ENCODE measurements around the gene CFAP77.

Gene CFAP77

GRCh38 chr9:132606066-132606465 is 196.1 kb downstream of the CFAP77 start:
- DNase-seq, result no peak

GRCh38 chr9:132609184-132609583 is 199.2 kb downstream of the CFAP77 start:
- DNase-seq, result no peak

- DNase-seq, result no peak
Observed at GRCh38 chr9:132609829-132610228, 199.8 kb downstream of the CFAP77 start.

- no peak for DNase-seq
Observed at GRCh38 chr9:132610661-132611060, 200.7 kb downstream of the CFAP77 start.

- no peak for DNase-seq
Observed at GRCh38 chr9:132614324-132614723, 204.3 kb downstream of the CFAP77 start.

- no peak for DNase-seq
Observed at GRCh38 chr9:132615774-132616173, 205.8 kb downstream of the CFAP77 start.

GRCh38 chr9:132616725-132617124 is 206.7 kb downstream of the CFAP77 start:
- no peak for DNase-seq

- DNase-seq, result no peak
Observed at GRCh38 chr9:132622159-132622558, 212.1 kb downstream of the CFAP77 start.

All from inflammatory macrophage treated with lipopolysaccharide for 1 hour (primary cell).